ENCODE measurements around the gene CKMT1A.
"Not testable (repeated sequence)": the region's sequence is repeated elsewhere in the genome, so short reads cannot be mapped to it uniquely, and the experiment has no call there.

The CKMT1A gene

GRCh38 chr15:43723151-43723550 is 29.5 kb downstream of the CKMT1A start:
- no peak for DNase-seq (ENCODE audit: insufficient read length)
- TF ChIP-seq POLR2A (IDR thresholded peaks at IDR 0.05; ENCODE audit: low read depth, low read length) (no peak), POLR2AphosphoS5 (IDR thresholded peaks at IDR 0.05; ENCODE audit: low read depth, low read length) (no peak), TAF1 (IDR thresholded peaks at IDR 0.05; ENCODE audit: borderline replicate concordance, low read depth, low read length) (no peak)
- no peak for FAIRE-seq

- not testable (repeated sequence) for DNase-seq (ENCODE audit: insufficient read length); FAIRE-seq
Observed at GRCh38 chr15:43726306-43726705, 32.6 kb downstream of the CKMT1A start.

- not testable (repeated sequence) for FAIRE-seq; DNase-seq (ENCODE audit: insufficient read length)
Observed at GRCh38 chr15:43728053-43728725, 34.5 kb downstream of the CKMT1A start.

- FAIRE-seq: no peak
- DNase-seq (ENCODE audit: insufficient read length): no peak
- TF ChIP-seq POLR2AphosphoS5 (IDR thresholded peaks at IDR 0.05; ENCODE audit: low read depth, low read length) (no peak), TAF1 (IDR thresholded peaks at IDR 0.05; ENCODE audit: borderline replicate concordance, low read depth, low read length) (no peak)
Observed at GRCh38 chr15:43735416-43735815, 41.8 kb downstream of the CKMT1A start.

- peak; percentile 84 for DNase-seq (ENCODE audit: insufficient read length)
- TF ChIP-seq POLR2AphosphoS5 (IDR thresholded peaks at IDR 0.05; ENCODE audit: low read depth, low read length) (peak; percentile 75), POLR2A (IDR thresholded peaks at IDR 0.05; ENCODE audit: low read depth, low read length) (peak; percentile 89; the same call in 1 of the 2 replicates), TAF1 (IDR thresholded peaks at IDR 0.05; ENCODE audit: borderline replicate concordance, low read depth, low read length) (peak; percentile 81)
- FAIRE-seq: peak; percentile 91
Observed at GRCh38 chr15:43746245-43746902, 52.7 kb downstream of the CKMT1A start, which contains the start of gene PDIA3. Gene PDIA3 (plus strand): TSS chr15:43746438. CDS start chr15:43746540, 102 bp downstream.

GRCh38 chr15:43746903-43747309 is 53.2 kb downstream of the CKMT1A start:
- not testable (repeated sequence) for DNase-seq (ENCODE audit: insufficient read length)

GRCh38 chr15:43748376-43748775 is 54.7 kb downstream of the CKMT1A start:
- no peak for DNase-seq (ENCODE audit: insufficient read length)
- TF ChIP-seq POLR2A (IDR thresholded peaks at IDR 0.05; ENCODE audit: low read depth, low read length) (no peak), POLR2AphosphoS5 (IDR thresholded peaks at IDR 0.05; ENCODE audit: low read depth, low read length) (no peak), TAF1 (IDR thresholded peaks at IDR 0.05; ENCODE audit: borderline replicate concordance, low read depth, low read length) (no peak)
- FAIRE-seq: no peak

More at GRCh38 chr15:43746903-43747309, 53.2 kb downstream of the CKMT1A start:
- FAIRE-seq: peak; percentile 57

Measured in GM12892 (cell line).